Tibial nerve (tissue), 4 donors: ENCODE results near the gene SLC4A9. TPM values are rescaled to one million over a fixed set of nuclear protein-coding genes. Genes with fewer than 3 reads are reported as not detected.
"Not testable (repeated sequence)": the region's sequence is repeated elsewhere in the genome, so short reads cannot be mapped to it uniquely, and the experiment has no call there.

ENCODE experiments used
- DNase-seq, 2 donors: peaks; one replicate each; pipeline ENCODE4 v3.0.0-alpha.2; 2019; ENCODE audit warnings: low spot score in 2 of 2
- H3K27ac ChIP-seq, 4 donors: fragments of 200-600 bp; sonication (generic) in 3 of 4; one replicate each; pipeline ENCODE4 v1.5.1; 2017 to 2019; ENCODE audit warnings: mild to moderate bottlenecking in 1 of 4
- H3K27me3 ChIP-seq, 2 donors: fragments of 200-600 bp; sonication (generic) in 1 of 2; one replicate each; pipeline versions ENCODE4 v1.5.1 to v1.6.0; 2017 to 2019
- H3K36me3 ChIP-seq, 3 donors: fragments of 200-600 bp; sonication (generic); one replicate each; pipeline ENCODE4 v1.5.1; 2018 to 2019
- H3K4me1 ChIP-seq, 4 donors: fragments of 200-600 bp; sonication (generic) in 3 of 4; one replicate each; pipeline ENCODE4 v1.5.1; 2017 to 2019
- H3K4me3 ChIP-seq, 4 donors: fragments of 200-600 bp; sonication (generic) in 3 of 4; one replicate each; pipeline ENCODE4 v1.5.1; 2017 to 2019; ENCODE audit warnings: mild to moderate bottlenecking in 1 of 4, moderate library complexity in 1 of 4
- H3K9me3 ChIP-seq, 4 donors: fragments of 200-600 bp; sonication (generic) in 3 of 4; one replicate each; pipeline ENCODE4 v1.5.1; 2017 to 2019
- CTCF ChIP-seq, 5 experiments: fragments of 200-600 bp in 3 of 5; fragments of 450-650 bp in 2 of 5; sonication (generic) in 3 of 5; IDR thresholded peaks; one replicate each; pipeline ENCODE4 v1.5.1; 2016 to 2019; ENCODE audit warnings: antibody characterized with exemption in 5 of 5, mild to moderate bottlenecking in 3 of 5, moderate library complexity in 2 of 5
- EP300 ChIP-seq, 2 donors: sonication (generic); formaldehyde crosslinking; IDR thresholded peaks; one replicate each; pipeline ENCODE4 v1.6.1; 2017; ENCODE audit warnings: antibody characterized with exemption in 2 of 2, mild to moderate bottlenecking in 1 of 2
- POLR2A ChIP-seq, 2 donors: fragments of 450-650 bp; IDR thresholded peaks; one replicate each; pipeline ENCODE4 v1.6.1; 2017; ENCODE audit warnings: antibody characterized with exemption in 2 of 2, mild to moderate bottlenecking in 2 of 2, moderate library complexity in 2 of 2
- WGBS, 2 donors: methylation state at CpG; one replicate each; pipeline ENCODE4 v1.1.5; 2018; 5-methylcytosine and 5-hydroxymethylcytosine counted together
- small RNA-seq: library from RNA; depleted of rRNA; stranded (forward); fragments of <200 nt; gene quantifications from one replicate; pipeline ENCODE3, GENCODE V24; 2016
- total RNA-seq, 4 donors: library from RNA; depleted of rRNA; stranded (reverse); fragments of >200 nt; gene quantifications; one replicate each; pipeline ENCODE4 v1.1.0, GENCODE V29; 2016

Gene SLC4A9
- total RNA-seq, 4 donors from 2014 or later = not detected

DNA sequence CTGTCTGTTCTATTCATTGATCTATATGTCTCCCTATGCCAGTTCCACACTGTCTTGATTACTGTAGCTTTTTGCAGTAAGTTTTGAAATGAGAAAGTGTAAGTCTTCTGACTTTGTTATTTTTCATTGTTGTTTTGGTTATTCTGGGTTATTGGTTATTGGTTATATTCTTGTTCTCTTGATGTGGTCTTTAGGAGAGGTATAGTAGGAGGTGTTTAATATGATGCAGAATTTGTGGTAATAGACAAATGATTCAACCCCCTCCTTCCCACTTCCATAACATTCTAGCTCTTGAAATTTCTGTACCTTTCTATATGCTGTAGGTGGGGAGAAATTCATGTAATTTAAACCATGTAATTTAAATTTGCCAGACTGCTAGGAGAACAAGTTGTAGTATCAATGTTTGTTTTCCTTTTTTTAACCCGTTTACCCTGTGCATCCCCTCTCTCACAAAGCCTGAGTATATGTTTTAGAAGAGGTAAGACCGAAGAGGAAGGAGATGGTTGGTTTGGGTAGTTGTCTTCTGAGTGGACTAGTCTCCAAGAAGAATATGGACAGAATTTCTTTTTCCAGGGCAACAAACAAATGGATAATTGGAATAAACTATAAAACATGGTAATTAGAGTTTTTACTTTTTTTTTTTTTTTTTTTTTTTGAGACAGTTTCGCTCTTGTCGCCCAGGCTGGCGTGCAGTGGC is 60.8 kb downstream of the SLC4A9 start:
- Histone ChIP-seq H3K4me3 (no peak overlapping the region), H3K9me3 (no peaks in the 10 kb centered on the region), H3K36me3 (peaks cover 0 to 5% (median 0%) of the 10 kb centered on the region in 3 donors), H3K4me1 (peaks cover 0 to 38% (median 2%) of the 10 kb centered on the region in 4 donors), H3K27me3 (no peaks in the 10 kb centered on the region), H3K27ac (no peak overlapping the region)
- no peak for TF ChIP-seq POLR2A (IDR thresholded peaks at IDR 0.05)
- TF ChIP-seq EP300 (IDR thresholded peaks at IDR 0.05) = no peak
- TF ChIP-seq CTCF (IDR thresholded peaks at IDR 0.05) = no peak
- 92 to 94% methylated on average over 5 of the region's 5 CpGs for WGBS, 2 donors
- no peak for DNase-seq

GRCh38 chr5:140421375-140421774 is 61.4 kb downstream of the SLC4A9 start:
- H3K9me3 ChIP-seq, H3K36me3 ChIP-seq, DNase-seq, H3K4me3 ChIP-seq, H3K27ac ChIP-seq, H3K27me3 ChIP-seq: not testable (repeated sequence)
- H3K4me1 ChIP-seq = peaks cover 0 to 44% (median 4%) of the 10 kb centered on the region in 4 donors
- WGBS, 2 donors = 88 to 93% methylated on average over 7 of the region's 7 CpGs

- Histone ChIP-seq H3K36me3 (no peaks in the 10 kb centered on the region), H3K4me3 (no peak overlapping the region), H3K27me3 (no peaks in the 10 kb centered on the region), H3K4me1 (peaks cover 0 to 40% (median 4%) of the 10 kb centered on the region in 4 donors), H3K9me3 (no peaks in the 10 kb centered on the region), H3K27ac (no peak overlapping the region)
- DNase-seq = no peak
- 93 to 96% methylated on average over 2 of the region's 2 CpGs for WGBS, 2 donors
- no peak for TF ChIP-seq EP300 (IDR thresholded peaks at IDR 0.05)
- no peak for TF ChIP-seq POLR2A (IDR thresholded peaks at IDR 0.05)
- no peak for TF ChIP-seq CTCF (IDR thresholded peaks at IDR 0.05)
Observed at GRCh38 chr5:140423609-140424008, 63.6 kb downstream of the SLC4A9 start.

- DNase-seq = no peak
- TF ChIP-seq CTCF (IDR thresholded peaks at IDR 0.05) = no peak
- no peak for TF ChIP-seq EP300 (IDR thresholded peaks at IDR 0.05)
- no peak for TF ChIP-seq POLR2A (IDR thresholded peaks at IDR 0.05)
- Histone ChIP-seq H3K36me3 (no peaks in the 10 kb centered on the region), H3K27me3 (no peaks in the 10 kb centered on the region), H3K27ac (no peak overlapping the region), H3K4me1 (peaks cover 0 to 38% (median 4%) of the 10 kb centered on the region in 4 donors), H3K4me3 (no peak overlapping the region), H3K9me3 (no peaks in the 10 kb centered on the region)
- WGBS, 2 donors = 76 to 86% methylated on average over 3 of the region's 3 CpGs
Observed at GRCh38 chr5:140424135-140424534, 64.1 kb downstream of the SLC4A9 start.

Small RNAs within 50 kb of the gene (small RNA-seq; reads per million reads assigned to genes)
- gene RNU4-14P = not detected

Other genes starting within 250 kb of the SLC4A9 start
- 10 to 100 TPM; 35.1 to 56.8 (median 42.5) TPM for gene PURA, start 246.1 kb upstream of the SLC4A9 start, total RNA-seq
- gene IGIP, start 234.3 kb upstream of the SLC4A9 start, total RNA-seq = 10 to 100 TPM; 16.5 to 28.6 (median 27.1) TPM
- 10 to 100 TPM; 44.9 to 77.6 (median 63.5) TPM for gene CYSTM1, start 185.0 kb upstream of the SLC4A9 start, total RNA-seq
- 100 to 1,000 TPM in 3 of 4 donors, 10 to 100 TPM in 1; 98.2 to 146 (median 109) TPM for gene PFDN1, start 57.1 kb upstream of the SLC4A9 start, total RNA-seq
- gene HBEGF, start 13.6 kb upstream of the SLC4A9 start, total RNA-seq = 10 to 100 TPM; 27.1 to 30.9 (median 27.8) TPM
- gene ANKHD1, start 41.6 kb downstream of the SLC4A9 start, total RNA-seq = 100 to 1,000 TPM; 119 to 212 (median 162) TPM
- 10 to 100 TPM; 12.3 to 29.4 (median 14.9) TPM for gene EIF4EBP3, start 187.5 kb downstream of the SLC4A9 start, total RNA-seq
- 10 to 100 TPM; 16.6 to 23.7 (median 19.2) TPM for gene SRA1, start 197.3 kb downstream of the SLC4A9 start, total RNA-seq
- 10 to 100 TPM; 43.7 to 70.8 (median 48.4) TPM for gene APBB3, start 204.4 kb downstream of the SLC4A9 start, total RNA-seq
- 10 to 100 TPM; 22.9 to 36.9 (median 26.8) TPM for gene SLC35A4, start 204.6 kb downstream of the SLC4A9 start, total RNA-seq